KMS-11 (cell line): ENCODE results near the gene GCC1.
A peak's percentile ranks its signal among the peaks of the same experiment; 100 is the strongest.

Experiments
- H2AFZ ChIP-seq: fragments of 200-600 bp; sonication (generic); 2 replicates; pipeline ENCODE4 v1.6.1; 2016; ENCODE audit warnings: antibody characterized with exemption, mixed run types, low read depth
- H3K27ac ChIP-seq: fragments of 200-600 bp; sonication (generic); 2 replicates; pipeline ENCODE4 v1.6.1; 2016; ENCODE audit warnings: mild to moderate bottlenecking, mixed run types
- H3K27me3 ChIP-seq: fragments of 200-600 bp; sonication (generic); 2 replicates; pipeline ENCODE4 v1.6.1; 2017; ENCODE audit warnings: mild to moderate bottlenecking, low read depth, mixed run types, moderate library complexity; ENCODE audit not compliant: insufficient read depth
- H3K36me3 ChIP-seq: fragments of 200-600 bp; sonication (generic); 2 replicates; pipeline ENCODE4 v1.6.1; 2017; ENCODE audit warnings: mild to moderate bottlenecking, mixed run types; ENCODE audit not compliant: insufficient read depth
- H3K4me1 ChIP-seq: fragments of 200-600 bp; sonication (generic); 2 replicates; pipeline ENCODE4 v1.6.1; 2016; ENCODE audit warnings: mild to moderate bottlenecking, low read depth, mixed run types; ENCODE audit not compliant: poor library complexity, severe bottlenecking
- H3K4me2 ChIP-seq: fragments of 200-600 bp; sonication (generic); 2 replicates; pipeline ENCODE4 v1.7.0; 2016; ENCODE audit warnings: mild to moderate bottlenecking, mixed run types
- H3K4me3 ChIP-seq: fragments of 200-600 bp; sonication (generic); IDR thresholded peaks from 2 replicates; pipeline ENCODE4 v1.6.1; 2017; ENCODE audit warnings: low read depth, low read length, mixed read lengths; ENCODE audit not compliant: insufficient read depth
- H3K79me2 ChIP-seq: fragments of 200-600 bp; sonication (generic); 2 replicates; pipeline ENCODE4 v1.6.1; 2016; ENCODE audit warnings: low read depth, mixed run types; ENCODE audit not compliant: insufficient read depth
- H3K9ac ChIP-seq: fragments of 200-600 bp; sonication (generic); 2 replicates; pipeline ENCODE4 v1.6.1; 2016; ENCODE audit warnings: mild to moderate bottlenecking, mixed run types
- H4K20me1 ChIP-seq: fragments of 200-600 bp; sonication (generic); 2 replicates; pipeline ENCODE4 v1.6.1; 2016; ENCODE audit warnings: mild to moderate bottlenecking, mixed run types; ENCODE audit not compliant: insufficient read depth
- TF ChIP-seq, protein P1 (sequence below): fragments of 200-600 bp; sonication (generic); conservative IDR thresholded peaks from 2 replicates; pipeline ENCODE4 v1.6.1; 2017; ENCODE audit warnings: low read depth, mild to moderate bottlenecking, antibody characterized with exemption, low read length, moderate library complexity, mixed read lengths

The GCC1 gene

DNA sequence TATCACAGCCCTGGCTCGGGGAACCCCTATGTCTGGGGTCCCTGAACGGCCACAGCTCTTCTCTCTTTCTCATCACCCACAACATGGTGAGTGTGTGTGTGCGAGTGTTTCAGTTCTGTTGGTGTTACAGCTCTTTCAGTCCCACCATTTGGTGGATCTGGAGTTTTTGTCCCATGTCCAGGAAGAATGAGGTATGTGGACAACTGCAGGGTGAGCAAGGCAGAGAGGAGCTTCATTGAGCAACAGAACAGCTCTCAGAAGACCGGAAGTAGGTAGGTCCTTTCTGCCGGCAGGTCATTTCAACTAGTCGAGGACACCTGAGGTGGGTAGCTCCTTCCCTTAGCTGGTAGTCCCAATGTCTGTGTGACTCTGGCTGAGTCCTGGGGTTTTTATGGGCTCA is 23.1 kb upstream of the GCC1 start:
- H3K4me2 ChIP-seq, result no peak overlapping the region
- H3K4me1 ChIP-seq, result no peaks in the 10 kb centered on the region
- H3K79me2 ChIP-seq, result no peaks in the 10 kb centered on the region
- H4K20me1 ChIP-seq, result no peaks in the 10 kb centered on the region
- H3K27me3 ChIP-seq, result no peaks in the 10 kb centered on the region
- H2AFZ ChIP-seq, result no peak overlapping the region
- H3K9ac ChIP-seq, result no peak overlapping the region
- TF ChIP-seq, protein P1, sequence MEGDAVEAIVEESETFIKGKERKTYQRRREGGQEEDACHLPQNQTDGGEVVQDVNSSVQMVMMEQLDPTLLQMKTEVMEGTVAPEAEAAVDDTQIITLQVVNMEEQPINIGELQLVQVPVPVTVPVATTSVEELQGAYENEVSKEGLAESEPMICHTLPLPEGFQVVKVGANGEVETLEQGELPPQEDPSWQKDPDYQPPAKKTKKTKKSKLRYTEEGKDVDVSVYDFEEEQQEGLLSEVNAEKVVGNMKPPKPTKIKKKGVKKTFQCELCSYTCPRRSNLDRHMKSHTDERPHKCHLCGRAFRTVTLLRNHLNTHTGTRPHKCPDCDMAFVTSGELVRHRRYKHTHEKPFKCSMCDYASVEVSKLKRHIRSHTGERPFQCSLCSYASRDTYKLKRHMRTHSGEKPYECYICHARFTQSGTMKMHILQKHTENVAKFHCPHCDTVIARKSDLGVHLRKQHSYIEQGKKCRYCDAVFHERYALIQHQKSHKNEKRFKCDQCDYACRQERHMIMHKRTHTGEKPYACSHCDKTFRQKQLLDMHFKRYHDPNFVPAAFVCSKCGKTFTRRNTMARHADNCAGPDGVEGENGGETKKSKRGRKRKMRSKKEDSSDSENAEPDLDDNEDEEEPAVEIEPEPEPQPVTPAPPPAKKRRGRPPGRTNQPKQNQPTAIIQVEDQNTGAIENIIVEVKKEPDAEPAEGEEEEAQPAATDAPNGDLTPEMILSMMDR, result no peak
- no peak overlapping the region for H3K4me3 ChIP-seq
- no peaks in the 10 kb centered on the region for H3K36me3 ChIP-seq
- H3K27ac ChIP-seq, result no peak overlapping the region

DNA sequence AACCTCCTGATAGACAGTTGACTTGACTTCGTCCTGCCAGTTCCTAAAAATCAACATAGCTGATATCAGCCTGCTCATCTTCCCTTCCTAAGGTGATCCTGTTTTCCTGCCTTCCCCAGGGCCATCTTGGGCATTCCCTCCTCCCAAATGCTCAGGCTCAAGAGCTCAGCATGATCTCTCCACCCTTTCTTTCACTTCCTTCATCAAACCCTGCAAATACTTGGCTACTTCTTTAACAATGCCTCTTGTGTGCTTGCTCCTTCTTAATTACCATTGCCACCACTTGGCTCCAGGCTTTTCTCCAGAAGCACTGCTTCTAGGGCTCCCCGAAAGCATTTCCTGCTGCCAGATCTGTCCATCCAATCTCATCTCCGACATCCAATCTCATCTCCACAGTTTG is 15.5 kb upstream of the GCC1 start:
- Histone ChIP-seq H3K4me2 (no peak overlapping the region), H3K4me1 (no peaks in the 10 kb centered on the region), H3K27me3 (no peaks in the 10 kb centered on the region), H3K4me3 (no peak overlapping the region), H3K9ac (no peak overlapping the region), H2AFZ (no peak overlapping the region), H3K27ac (no peak overlapping the region), H3K79me2 (no peaks in the 10 kb centered on the region), H3K36me3 (no peaks in the 10 kb centered on the region), H4K20me1 (no peaks in the 10 kb centered on the region)
- TF ChIP-seq, protein P1, result no peak

DNA sequence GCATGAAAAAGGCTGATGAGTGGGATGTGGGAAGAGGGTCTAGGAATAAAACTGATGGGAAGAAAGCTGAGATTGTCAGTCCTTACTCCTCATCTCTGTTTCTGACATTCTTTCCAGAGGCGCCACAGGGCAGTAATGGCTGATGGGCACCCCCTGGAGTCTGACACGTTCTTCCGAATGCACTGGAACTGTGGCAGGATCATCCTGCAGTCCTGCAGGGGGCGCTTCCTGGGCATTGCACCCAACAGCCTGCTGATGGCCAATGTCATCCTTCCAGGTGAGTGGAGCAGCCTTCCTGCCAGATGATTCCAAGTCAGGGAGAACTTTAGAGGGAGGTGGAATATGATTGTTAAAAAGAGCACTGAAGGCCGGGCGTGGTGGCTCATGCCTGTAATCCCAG is 12.9 kb upstream of the GCC1 start:
- Histone ChIP-seq H3K4me3 (no peak overlapping the region), H3K79me2 (no peaks in the 10 kb centered on the region), H4K20me1 (no peaks in the 10 kb centered on the region), H3K4me2 (no peak overlapping the region), H3K36me3 (no peaks in the 10 kb centered on the region), H3K4me1 (peaks cover 6% of the 10 kb centered on the region), H3K9ac (no peak overlapping the region), H2AFZ (no peak overlapping the region), H3K27me3 (no peaks in the 10 kb centered on the region), H3K27ac (no peak overlapping the region)
- TF ChIP-seq, protein P1, result peak; percentile 29; the same call in 1 of the 2 replicates

DNA sequence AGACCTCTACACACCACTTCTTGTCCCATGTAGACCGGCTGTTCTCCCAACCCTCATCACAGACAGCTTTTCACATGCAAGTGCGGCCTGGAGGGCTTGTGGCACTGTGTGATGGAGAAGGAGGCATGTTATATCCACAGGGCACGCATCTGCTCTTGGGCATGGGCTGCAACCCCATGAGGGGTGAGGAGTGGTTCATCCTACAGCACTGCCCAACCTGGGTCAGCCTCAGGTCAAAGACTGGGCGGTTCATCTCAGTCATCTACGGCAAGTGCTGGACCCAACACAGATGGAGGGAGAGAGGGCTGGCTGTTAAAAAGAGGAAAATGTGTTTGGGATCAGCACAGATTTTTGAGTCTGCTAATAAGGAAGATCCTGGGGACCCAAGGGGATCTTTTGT is 10.3 kb upstream of the GCC1 start:
- no peak overlapping the region for H3K4me2 ChIP-seq
- H3K4me3 ChIP-seq, result no peak overlapping the region
- no peak overlapping the region for H2AFZ ChIP-seq
- no peak overlapping the region for H3K27ac ChIP-seq
- H3K9ac ChIP-seq, result no peak overlapping the region
- TF ChIP-seq, protein P1, result no peak
- peaks cover 6% of the 10 kb centered on the region for H3K4me1 ChIP-seq
- H3K36me3 ChIP-seq, result no peaks in the 10 kb centered on the region
- no peaks in the 10 kb centered on the region for H3K27me3 ChIP-seq
- no peaks in the 10 kb centered on the region for H4K20me1 ChIP-seq
- H3K79me2 ChIP-seq, result no peaks in the 10 kb centered on the region
